Measurements from ENCODE around the gene SFT2D2.
"Not testable (repeated sequence)": the region's sequence is repeated elsewhere in the genome, so short reads cannot be mapped to it uniquely, and the experiment has no call there.

The SFT2D2 gene

GRCh38 chr1:168225476-168226190 lies at the start of gene SFT2D2:
Gene SFT2D2, plus strand, starts transcription at chr1:168226004. Its CDS starts 76 bp downstream, at chr1:168226080.
- DNase-seq (ENCODE audit: low spot score): peak; percentile 74

GRCh38 chr1:168178227-168178637 lies 47.6 kb upstream of the SFT2D2 start:
- DNase-seq (ENCODE audit: low spot score): no peak

- peak; percentile 90 for DNase-seq (ENCODE audit: low spot score)
Observed at GRCh38 chr1:168178638-168179437, 47.0 kb upstream of the SFT2D2 start, which contains the start of gene TIPRL. Gene TIPRL, plus strand, starts transcription at chr1:168178962. Its CDS starts 116 bp downstream, at chr1:168179078.

- DNase-seq (ENCODE audit: low spot score): peak; percentile 8
Observed at GRCh38 chr1:168179438-168180147, 46.2 kb upstream of the SFT2D2 start.

GRCh38 chr1:168180148-168180524 lies 45.7 kb upstream of the SFT2D2 start:
- peak; percentile 2 for DNase-seq (ENCODE audit: low spot score)

GRCh38 chr1:168181063-168181720 lies 44.6 kb upstream of the SFT2D2 start:
- not testable (repeated sequence) for DNase-seq (ENCODE audit: low spot score)

GRCh38 chr1:168187177-168187576 lies 38.6 kb upstream of the SFT2D2 start:
- DNase-seq (ENCODE audit: low spot score): no peak

- DNase-seq (ENCODE audit: low spot score): no peak
Observed at GRCh38 chr1:168190403-168190802, 35.4 kb upstream of the SFT2D2 start.

GRCh38 chr1:168195199-168196135 lies 30.3 kb upstream of the SFT2D2 start:
- no peak for DNase-seq (ENCODE audit: low spot score)

GRCh38 chr1:168199056-168199455 lies 26.7 kb upstream of the SFT2D2 start:
- no peak for DNase-seq (ENCODE audit: low spot score)

GRCh38 chr1:168202941-168203654 lies 22.7 kb upstream of the SFT2D2 start:
- DNase-seq (ENCODE audit: low spot score): no peak

- no peak for DNase-seq (ENCODE audit: low spot score)
Observed at GRCh38 chr1:168206111-168206510, 19.7 kb upstream of the SFT2D2 start.

- DNase-seq (ENCODE audit: low spot score): not testable (repeated sequence)
Observed at GRCh38 chr1:168207673-168208072, 18.1 kb upstream of the SFT2D2 start.

- no peak for DNase-seq (ENCODE audit: low spot score)
Observed at GRCh38 chr1:168210312-168210711, 15.5 kb upstream of the SFT2D2 start.

- no peak for DNase-seq (ENCODE audit: low spot score)
Observed at GRCh38 chr1:168213349-168213748, 12.5 kb upstream of the SFT2D2 start.

- DNase-seq (ENCODE audit: low spot score): no peak
Observed at GRCh38 chr1:168216171-168216570, 9.6 kb upstream of the SFT2D2 start.

- DNase-seq (ENCODE audit: low spot score): no peak
Observed at GRCh38 chr1:168217664-168218063, 8.1 kb upstream of the SFT2D2 start.

GRCh38 chr1:168218658-168219057 lies 7.1 kb upstream of the SFT2D2 start:
- no peak for DNase-seq (ENCODE audit: low spot score)

- no peak for DNase-seq (ENCODE audit: low spot score)
Observed at GRCh38 chr1:168220470-168220871, 5.3 kb upstream of the SFT2D2 start.

- DNase-seq (ENCODE audit: low spot score): no peak
Observed at GRCh38 chr1:168221275-168221674, 4.5 kb upstream of the SFT2D2 start.

Data from globus pallidus (tissue), 1 donor.